ENCODE data around the gene HOXD13. TPM values are rescaled to one million over a fixed set of nuclear protein-coding genes. Genes with fewer than 3 reads are reported as not detected.

Gene HOXD13
- total and polyA plus RNA-seq, 2 of the 8 experiments (the other 6 are each of a cell fraction or from before 2014, with no cell fraction given) = not detected

DNA sequence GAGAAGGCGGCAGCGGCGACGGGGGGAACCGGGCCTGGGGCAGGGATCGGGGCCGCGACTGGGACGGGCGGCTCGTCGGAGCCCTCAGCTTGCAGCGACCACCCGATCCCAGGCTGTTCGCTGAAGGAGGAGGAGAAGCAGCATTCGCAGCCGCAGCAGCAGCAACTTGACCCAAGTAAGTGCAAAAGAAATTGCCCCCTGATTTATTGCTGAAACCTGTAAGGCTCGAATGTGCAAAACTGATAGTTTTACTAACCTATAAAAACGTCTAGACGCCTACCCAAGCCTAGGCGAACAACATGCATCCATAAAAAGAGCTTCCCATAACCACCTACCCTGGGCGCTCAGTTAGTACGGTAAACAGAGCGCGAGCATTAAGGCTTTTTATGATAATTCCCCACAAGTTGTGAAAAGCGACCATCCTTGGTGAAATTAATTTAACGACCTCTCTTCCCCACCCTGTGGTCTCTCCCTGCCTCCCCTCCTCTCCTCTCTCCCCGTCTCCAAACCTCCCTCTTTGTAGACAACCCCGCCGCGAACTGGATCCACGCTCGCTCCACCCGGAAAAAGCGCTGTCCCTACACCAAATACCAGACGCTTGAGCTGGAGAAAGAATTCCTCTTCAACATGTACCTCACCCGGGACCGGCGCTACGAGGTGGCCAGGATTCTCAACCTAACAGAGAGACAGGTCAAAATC lies 31.0 kb downstream of the HOXD13 start (continued):
- no peak for TF ChIP-seq SP1 (IDR thresholded peaks at IDR 0.05; ENCODE audit: low read depth, low read length)
- no peak for TF ChIP-seq SAP30 (IDR thresholded peaks at IDR 0.05; ENCODE audit: insufficient read depth, insufficient replicate concordance, low read length)
- no peak for TF ChIP-seq SP4 (IDR thresholded peaks at IDR 0.05; ENCODE audit: low read length)
- no peak for TF ChIP-seq CTBP2 (IDR thresholded peaks at IDR 0.05; ENCODE audit: borderline replicate concordance, insufficient read depth, insufficient read length, low read length)
- no peak for TF ChIP-seq NRF1 (IDR thresholded peaks at IDR 0.05; ENCODE audit: low read depth, low read length)

Data from H1 (cell line).